ENCODE results near the gene C6orf52. TPM values are rescaled to one million over a fixed set of nuclear protein-coding genes. Genes with fewer than 3 reads are reported as not detected.
A peak's percentile ranks its signal among the peaks of the same experiment; 100 is the strongest.
"Not testable (repeated sequence)": the region's sequence is repeated elsewhere in the genome, so short reads cannot be mapped to it uniquely, and the experiment has no call there.

Gene C6orf52
- total RNA-seq, 4 donors from 2014 or later = 2.8 TPM; not detected in 3

DNA sequence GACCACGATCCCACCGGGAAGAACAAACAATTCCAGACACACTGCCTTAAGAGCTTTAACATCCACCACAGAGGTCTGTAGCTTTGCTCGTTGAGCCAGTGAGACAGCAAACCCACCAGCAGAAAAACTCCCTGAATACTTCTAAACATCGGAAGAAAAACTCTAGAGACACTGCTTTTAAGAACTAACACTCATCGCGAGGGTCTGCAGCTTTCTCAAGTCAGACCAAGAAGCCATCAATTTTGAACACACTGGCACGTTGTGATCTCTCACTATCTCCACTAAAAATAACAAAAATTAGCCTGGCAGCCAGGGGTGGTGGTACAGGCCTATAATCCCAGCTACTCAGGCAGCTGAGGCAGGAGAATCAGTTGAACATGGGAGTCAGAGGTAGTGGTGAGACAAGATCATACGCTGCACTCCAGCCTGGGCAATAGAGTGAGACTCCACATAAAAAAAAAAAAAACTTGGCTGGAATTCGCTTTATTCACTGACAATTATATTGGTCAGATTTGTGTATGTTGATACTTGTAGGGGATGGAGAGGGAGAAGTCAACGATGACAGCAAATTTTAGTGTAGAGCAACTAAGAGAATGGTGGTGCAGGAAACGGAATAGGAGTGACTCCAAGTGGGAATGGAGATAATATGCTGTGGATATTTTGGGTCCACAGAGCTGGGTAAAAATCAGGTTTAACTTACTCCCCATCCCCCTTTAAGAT, 27.6 kb upstream of the C6orf52 start:
- intact Hi-C loops (cut with DNase I; ENCODE audit: low total_unique reads) (loop anchor here (1.0 kb wide), 3 partner anchors 25 to 212 kb away; partner anchors contain the start of genes C6orf52, PAK1IP1 and TMEM14B), in situ Hi-C loops (cut with MboI; ENCODE audit: low sequenced_read_pairs in 4 of 4) (no loop called here)
- peaks cover 0 to 20% of the 10 kb centered on the region in 2 donors for H3K36me3 ChIP-seq
- peak overlapping the region; percentile 87 to 96 (median 90) for H3K27ac ChIP-seq
- ATAC-seq (peak in 1 of 2 donors; percentile 9), DNase-seq (no peak)
- peaks cover 26% of the 10 kb centered on the region in 2 donors for H3K4me1 ChIP-seq
- H3K27me3 ChIP-seq = no peaks in the 10 kb centered on the region
- peak overlapping the region; percentile 64 to 80 (median 73) for H3K4me3 ChIP-seq
- H3K9me3 ChIP-seq = no peaks in the 10 kb centered on the region
- TF ChIP-seq, protein P1, sequence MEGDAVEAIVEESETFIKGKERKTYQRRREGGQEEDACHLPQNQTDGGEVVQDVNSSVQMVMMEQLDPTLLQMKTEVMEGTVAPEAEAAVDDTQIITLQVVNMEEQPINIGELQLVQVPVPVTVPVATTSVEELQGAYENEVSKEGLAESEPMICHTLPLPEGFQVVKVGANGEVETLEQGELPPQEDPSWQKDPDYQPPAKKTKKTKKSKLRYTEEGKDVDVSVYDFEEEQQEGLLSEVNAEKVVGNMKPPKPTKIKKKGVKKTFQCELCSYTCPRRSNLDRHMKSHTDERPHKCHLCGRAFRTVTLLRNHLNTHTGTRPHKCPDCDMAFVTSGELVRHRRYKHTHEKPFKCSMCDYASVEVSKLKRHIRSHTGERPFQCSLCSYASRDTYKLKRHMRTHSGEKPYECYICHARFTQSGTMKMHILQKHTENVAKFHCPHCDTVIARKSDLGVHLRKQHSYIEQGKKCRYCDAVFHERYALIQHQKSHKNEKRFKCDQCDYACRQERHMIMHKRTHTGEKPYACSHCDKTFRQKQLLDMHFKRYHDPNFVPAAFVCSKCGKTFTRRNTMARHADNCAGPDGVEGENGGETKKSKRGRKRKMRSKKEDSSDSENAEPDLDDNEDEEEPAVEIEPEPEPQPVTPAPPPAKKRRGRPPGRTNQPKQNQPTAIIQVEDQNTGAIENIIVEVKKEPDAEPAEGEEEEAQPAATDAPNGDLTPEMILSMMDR (IDR thresholded peaks at IDR 0.05 in 4 of 5, conservative IDR thresholded peaks at IDR 0.05 in 1 of 5) = no peak
- TF ChIP-seq POLR2A (IDR thresholded peaks at IDR 0.05) = no peak

DNA sequence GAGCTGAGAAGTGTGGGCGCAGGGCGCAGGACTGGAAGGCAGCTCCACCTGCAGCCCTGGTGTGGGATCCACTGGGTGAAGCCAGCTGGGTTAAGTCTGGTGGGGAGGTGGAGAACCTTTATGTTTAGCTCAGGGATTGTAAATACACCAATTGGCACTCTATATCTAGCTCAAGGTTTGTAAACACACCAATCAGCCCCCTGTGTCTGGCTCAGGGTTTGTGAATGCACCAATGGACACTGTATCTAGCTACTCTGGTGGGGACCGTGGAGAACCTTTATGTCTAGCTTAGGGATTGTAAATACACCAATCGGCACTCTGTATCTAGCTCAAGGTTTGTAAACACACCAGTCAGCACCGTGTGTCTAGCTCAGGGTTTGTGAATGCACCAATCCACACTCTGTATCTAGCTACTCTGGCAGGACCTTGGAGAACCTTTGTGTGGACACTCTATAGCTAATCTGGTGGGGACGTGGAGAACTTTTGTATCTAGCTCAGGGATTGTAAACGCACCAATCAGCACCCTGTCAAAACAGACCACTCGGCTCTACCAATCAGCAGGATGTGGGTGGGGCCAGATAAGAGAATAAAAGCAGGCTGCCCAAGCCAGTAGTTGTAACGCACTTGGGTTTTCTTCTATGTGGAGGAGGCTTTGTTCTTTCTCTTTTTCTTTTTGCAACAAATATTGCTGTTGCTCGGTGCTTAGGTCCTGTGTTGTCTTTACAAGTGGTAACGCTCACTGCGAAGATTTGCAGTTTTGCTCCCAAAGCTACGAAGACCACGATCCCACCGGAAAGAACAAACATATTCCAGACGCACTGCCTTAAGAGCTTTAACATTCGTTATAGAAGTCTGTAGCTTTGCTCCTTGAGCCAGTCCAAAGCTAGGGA, 26.8 kb upstream of the C6orf52 start:
- ATAC-seq = not testable (repeated sequence)
- H3K4me1 ChIP-seq = peaks cover 26% of the 10 kb centered on the region in 2 donors

DNA sequence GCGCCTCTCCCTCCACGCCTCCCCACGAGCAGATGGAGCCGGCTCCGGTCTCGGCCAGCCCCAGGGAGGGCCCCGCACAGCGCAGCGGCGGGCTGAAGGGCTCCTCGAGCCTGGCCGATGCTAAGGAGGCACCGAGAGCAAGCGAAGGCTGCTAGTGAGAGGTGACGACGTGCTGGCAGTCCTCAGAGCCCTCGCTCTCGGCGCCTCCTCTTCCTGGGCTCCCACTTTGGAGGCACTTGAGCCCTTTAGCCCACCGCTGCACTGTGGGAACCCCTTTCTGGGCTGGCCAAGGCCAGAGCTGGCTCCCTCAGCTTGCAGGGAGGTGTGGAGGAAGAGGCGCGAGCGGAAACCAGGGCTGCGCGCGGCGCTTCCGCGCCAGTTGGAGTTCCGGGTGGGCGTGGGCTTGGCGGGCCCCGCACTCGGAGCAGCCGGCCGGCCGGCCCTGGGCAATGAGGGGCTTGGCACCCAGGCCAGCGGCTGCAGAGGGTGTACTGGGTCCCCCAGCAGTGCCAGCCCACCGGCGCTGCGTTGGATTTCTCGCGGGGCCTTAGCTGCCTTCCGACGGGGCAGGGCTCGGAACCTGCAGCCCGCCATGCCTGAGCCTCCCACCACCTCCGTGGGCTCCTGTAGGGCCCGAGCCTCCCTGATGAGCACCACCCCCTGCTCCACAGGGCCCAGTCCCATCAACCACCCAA, 26.0 kb upstream of the C6orf52 start:
- H3K4me1 ChIP-seq = peaks cover 22 to 23% of the 10 kb centered on the region in 2 donors
- DNase-seq (no peak), ATAC-seq (no peak)
- intact Hi-C loops (cut with DNase I; ENCODE audit: low total_unique reads) (no loop called here), in situ Hi-C loops (cut with MboI; ENCODE audit: low sequenced_read_pairs in 4 of 4) (no loop called here)
- peaks cover 0 to 8% of the 10 kb centered on the region in 2 donors for H3K36me3 ChIP-seq
- no peak for TF ChIP-seq POLR2A (IDR thresholded peaks at IDR 0.05)
- TF ChIP-seq, protein P1 (IDR thresholded peaks at IDR 0.05 in 4 of 5, conservative IDR thresholded peaks at IDR 0.05 in 1 of 5) = no peak
- H3K27me3 ChIP-seq = no peaks in the 10 kb centered on the region
- peak overlapping the region; percentile 40 to 68 (median 66) for H3K27ac ChIP-seq
- no peaks in the 10 kb centered on the region for H3K9me3 ChIP-seq
- peak overlapping the region; percentile 36 to 71 (median 57) for H3K4me3 ChIP-seq

More for the DNA sequence above, 26.8 kb upstream of the C6orf52 start:
- H3K9me3 ChIP-seq; in situ Hi-C loops (cut with MboI; ENCODE audit: low sequenced_read_pairs in 4 of 4); intact Hi-C loops (cut with DNase I; ENCODE audit: low total_unique reads); DNase-seq; H3K27me3 ChIP-seq: not testable (repeated sequence)
- Histone ChIP-seq H3K27ac (peak overlapping the region; percentile 40 to 68 (median 66)), H3K36me3 (peaks cover 0 to 16% of the 10 kb centered on the region in 2 donors), H3K4me3 (peak overlapping the region; percentile 36 to 71 (median 57))

DNA sequence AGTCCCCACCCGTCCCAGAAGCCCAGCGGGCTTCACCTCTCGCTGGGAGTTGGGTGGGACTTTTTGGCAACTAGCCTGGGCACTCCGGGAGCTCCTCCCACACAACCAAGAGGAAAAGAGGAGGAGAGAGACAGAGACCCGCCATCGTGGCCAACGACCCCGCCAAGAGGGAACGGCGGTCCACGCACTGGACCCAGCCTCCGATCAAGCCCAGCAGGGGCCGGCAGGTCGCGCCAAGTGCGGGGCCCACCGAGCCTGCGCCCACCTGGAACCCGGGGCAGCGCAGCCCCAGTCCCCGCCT, 25.5 kb upstream of the C6orf52 start:
- Histone ChIP-seq H3K27ac (peak overlapping the region; percentile 40 to 68 (median 66)), H3K36me3 (peaks cover 0 to 3% of the 10 kb centered on the region in 2 donors), H3K9me3 (no peaks in the 10 kb centered on the region), H3K4me3 (peak overlapping the region; percentile 36 to 71 (median 57)), H3K4me1 (peaks cover 18 to 21% of the 10 kb centered on the region in 2 donors), H3K27me3 (no peaks in the 10 kb centered on the region)
- DNase-seq = no peak
- in situ Hi-C loops (cut with MboI; ENCODE audit: low sequenced_read_pairs in 4 of 4) (no loop called here), intact Hi-C loops (cut with DNase I; ENCODE audit: low total_unique reads) (no loop called here)
- TF ChIP-seq POLR2A (IDR thresholded peaks at IDR 0.05) = no peak
- ATAC-seq = no peak

DNA sequence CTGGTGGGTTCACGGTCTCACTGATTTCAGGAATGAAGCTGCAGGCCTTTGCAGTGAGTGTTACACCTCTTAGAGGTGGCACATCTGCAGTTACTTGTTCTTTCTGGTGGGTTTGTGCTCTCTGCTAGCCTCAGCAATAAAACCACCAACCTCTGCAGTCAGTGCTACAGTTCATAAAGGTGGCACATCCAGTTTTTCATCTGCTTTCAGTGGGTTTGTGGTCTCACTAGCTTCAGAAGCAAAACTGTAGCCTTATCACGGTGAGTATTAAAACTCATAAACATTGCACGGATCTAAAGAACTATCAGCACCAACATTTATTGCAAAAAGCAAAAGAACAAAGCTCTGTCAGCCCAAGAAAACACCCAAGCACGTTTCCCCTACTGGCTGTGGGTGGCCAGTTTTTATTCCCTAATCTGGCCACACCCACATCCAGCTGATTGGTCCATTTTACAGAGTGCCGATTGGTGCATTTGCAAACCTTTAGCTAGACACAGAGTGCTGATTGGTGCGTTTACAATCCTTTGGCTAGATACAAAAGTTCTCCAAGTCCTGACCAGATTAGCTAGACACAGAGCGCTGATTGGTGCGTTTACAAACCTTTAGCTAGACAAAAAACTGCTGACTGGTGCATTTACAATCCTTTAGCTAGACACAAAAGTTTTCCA, 25.0 kb upstream of the C6orf52 start:
- H3K27ac ChIP-seq = peak overlapping the region in 1 of 4 donors; percentile 68
- H3K36me3 ChIP-seq = no peaks in the 10 kb centered on the region
- DNase-seq = no peak
- no peak for ATAC-seq
- H3K4me3 ChIP-seq = peak overlapping the region in 3 of 4 donors; percentile 36 to 71 (median 62)
- no peaks in the 10 kb centered on the region for H3K27me3 ChIP-seq
- TF ChIP-seq, protein P1 (IDR thresholded peaks at IDR 0.05 in 4 of 5, conservative IDR thresholded peaks at IDR 0.05 in 1 of 5) = no peak
- TF ChIP-seq POLR2A (IDR thresholded peaks at IDR 0.05) = no peak
- intact Hi-C loops (cut with DNase I; ENCODE audit: low total_unique reads) (no loop called here), in situ Hi-C loops (cut with MboI; ENCODE audit: low sequenced_read_pairs in 4 of 4) (no loop called here)
- H3K9me3 ChIP-seq = no peaks in the 10 kb centered on the region
- peaks cover 13 to 17% of the 10 kb centered on the region in 2 donors for H3K4me1 ChIP-seq
